HG03442 (cell line): ENCODE measurements around the gene CHSY1.
"Not testable (repeated sequence)": the region's sequence is repeated elsewhere in the genome, so short reads cannot be mapped to it uniquely, and the experiment has no call there.

Source experiments
- ATAC-seq: cut with Tn5 transposase; IDR thresholded peaks from one replicate; pipeline ENCODE4 v1.9.1; 2021; ENCODE audit warnings: mild to moderate bottlenecking, moderate library complexity; ENCODE audit not compliant: unreplicated experiment

The CHSY1 gene

DNA sequence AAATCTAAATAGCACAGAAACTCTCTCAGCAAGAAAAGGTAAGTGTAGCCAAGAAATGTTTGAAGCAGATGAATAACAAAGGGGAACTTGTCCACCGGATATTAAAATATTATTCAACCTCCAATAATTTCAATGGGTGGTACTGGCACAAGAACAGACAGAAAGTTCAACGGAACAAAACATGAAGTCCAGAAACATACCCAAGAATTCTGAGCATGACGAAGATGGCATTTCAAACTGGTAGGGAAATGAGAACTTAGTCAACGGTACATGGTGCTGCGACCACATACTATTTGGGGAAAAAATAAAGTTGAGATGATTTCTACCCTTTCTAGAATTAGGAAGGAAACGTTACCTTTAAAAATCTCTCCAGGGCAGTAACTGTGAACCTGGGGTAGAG is 5.5 kb downstream of the CHSY1 start:
- ATAC-seq = no peak

DNA sequence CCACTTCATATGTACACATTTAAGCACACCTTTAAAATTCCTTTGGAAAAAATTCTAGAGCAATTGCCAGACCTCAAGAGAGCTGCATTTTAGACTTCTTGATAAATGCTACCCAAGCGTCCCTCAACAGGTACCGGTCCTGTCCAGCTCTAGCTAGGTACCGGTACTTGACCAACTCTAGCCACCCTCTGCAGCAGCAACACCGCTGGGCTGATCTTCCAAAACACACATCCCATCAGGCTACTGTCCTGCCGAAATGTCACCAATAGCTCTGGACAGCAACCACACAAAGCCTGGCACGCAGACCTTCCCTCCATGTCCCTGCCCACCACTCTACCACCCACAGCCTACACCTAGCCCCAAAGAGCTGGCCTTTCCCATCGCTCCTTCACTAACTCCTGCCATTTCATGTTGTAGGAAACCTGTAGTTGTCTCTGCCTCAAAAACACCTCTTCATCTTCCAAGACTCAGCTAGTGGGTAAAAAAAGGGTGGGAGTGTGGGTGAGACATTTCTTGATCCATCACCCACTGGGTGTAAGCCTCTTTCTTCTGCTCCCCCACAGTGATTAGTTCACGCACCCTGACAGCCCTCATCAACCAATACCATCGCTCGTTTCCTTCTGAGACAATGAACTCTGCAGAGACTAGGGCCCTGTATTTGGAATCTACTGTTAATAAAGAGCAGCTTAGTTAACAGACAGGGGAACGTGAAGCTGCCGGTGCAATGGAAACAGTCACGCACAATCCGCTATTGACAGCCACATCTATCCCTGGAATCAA is 6.8 kb downstream of the CHSY1 start:
- ATAC-seq = no peak

DNA sequence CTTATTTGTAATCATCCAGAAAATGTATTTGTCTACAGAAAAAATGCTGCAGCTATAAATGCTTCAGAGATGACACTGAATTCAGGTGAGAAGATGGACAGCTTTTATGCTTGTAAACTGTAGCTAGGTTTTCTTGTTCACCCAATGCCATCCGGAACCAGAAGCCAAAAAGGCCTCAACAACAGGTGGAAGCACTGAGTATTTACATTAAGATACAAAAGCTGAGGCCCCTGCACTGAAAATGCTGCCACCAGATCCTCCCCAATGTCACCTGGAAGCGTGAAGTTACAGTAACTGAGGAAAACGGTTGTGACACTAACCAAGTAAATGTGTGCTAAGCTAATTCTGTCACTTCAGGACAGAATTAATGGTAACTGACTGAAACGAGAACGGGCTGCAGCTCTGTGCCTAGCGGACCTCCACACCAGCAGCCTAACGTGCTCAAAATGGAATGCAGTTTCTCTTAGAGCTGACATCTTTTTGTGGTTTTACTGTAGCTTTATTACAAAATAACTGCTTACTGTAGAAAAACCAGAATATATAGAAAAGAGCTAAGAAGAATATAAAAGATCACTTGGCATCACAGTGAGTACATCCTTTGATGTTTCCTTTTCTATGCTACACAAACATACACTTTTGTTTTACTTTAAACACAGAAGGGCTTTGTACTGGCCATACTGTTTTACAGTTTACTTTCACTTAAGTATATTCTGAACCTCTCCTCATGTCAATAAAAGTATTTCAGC is 7.6 kb downstream of the CHSY1 start:
- ATAC-seq = no peak

DNA sequence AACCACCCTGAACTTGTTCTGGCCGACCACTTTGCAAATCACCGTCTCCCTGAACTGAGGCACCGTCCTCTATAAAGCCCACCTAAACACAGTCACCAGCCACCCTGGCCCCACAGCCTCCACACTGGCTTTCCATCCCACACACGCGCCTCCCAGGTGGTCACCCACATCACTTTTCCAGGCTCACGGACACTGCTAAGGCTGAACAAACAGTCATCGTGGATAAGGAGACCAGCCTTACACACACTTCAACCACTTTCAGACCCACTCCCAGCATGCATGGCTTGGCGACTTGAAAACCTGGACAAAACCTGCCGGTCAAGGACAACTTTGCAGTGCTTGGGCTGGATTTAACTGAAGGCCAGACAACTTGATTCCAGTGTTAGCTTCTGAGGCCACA is 8.4 kb downstream of the CHSY1 start:
- ATAC-seq = no peak

DNA sequence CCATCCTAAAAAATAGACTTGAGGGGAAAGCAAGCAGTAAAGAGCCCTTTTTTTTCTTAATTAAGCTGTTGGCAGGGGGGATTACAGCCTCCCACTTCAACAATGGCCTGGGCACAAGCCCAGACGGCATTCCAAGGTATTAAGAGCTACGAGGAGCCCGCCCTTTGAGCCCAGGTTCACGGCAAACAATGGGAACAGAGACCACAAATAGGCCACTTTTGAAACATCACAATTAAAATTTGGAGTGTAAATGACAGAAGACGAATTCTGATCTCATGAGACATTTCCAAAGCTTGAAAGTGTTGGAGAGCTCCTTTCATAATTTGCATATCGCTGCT is 8.9 kb downstream of the CHSY1 start:
- ATAC-seq = no peak

DNA sequence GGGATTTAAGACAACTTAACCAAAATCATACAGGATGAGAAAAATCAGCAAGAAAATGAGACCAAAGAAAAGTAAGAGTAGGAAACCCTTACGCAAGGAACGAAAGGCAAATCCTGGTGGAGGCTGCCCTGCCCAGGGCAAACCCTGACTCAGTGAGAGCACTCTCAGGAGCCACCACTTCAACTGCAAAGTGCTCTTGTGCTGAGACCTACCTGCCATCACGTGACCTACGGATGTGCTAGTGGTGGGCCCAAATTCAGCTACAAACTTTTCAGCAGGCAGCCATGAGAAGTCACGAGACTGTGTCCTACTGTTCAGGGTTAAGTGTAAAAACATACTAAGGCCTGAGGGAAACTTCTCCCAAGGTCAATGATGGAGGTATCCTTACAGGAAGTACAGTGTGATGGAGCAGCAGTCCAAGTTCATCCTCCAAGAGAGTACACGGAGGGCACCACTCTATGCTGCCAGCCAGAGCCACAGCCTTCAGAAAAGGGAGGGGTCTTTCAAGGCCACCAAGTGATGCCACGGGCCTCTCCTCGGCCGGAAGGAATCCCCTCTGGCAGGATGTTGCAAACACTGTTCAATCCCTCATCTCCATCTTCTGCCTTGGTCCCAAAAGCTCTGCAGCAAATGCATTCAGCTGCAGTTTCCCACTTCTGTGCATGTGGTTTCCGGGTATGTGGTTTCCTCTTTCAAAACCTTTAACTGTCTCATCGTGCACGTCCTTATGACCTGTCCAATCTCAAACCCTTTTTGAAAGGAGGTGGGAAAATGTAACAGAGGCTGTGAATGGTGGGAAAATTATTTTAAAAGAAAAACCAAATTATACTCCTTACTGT is 9.5 kb downstream of the CHSY1 start:
- peak; percentile 80 for ATAC-seq

DNA sequence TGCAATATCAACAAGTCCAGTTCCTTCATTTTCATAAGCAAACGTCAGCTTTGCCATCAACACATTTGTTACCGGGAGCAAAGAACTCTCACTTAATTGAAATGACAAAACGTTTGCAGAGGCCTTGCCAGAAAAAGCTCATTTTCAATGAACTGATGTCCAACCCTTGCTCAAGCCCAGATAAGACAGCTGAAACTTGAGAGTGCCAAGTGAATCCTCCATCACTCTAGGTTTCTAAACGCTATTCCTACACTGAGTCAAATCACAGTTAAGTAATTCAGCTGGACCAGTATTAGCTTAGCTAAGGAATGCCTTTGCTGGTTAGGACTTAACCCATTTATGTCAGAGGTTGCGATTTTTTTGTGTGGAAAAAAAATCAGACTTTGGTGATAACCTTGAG is 11.5 kb downstream of the CHSY1 start:
- no peak for ATAC-seq

DNA sequence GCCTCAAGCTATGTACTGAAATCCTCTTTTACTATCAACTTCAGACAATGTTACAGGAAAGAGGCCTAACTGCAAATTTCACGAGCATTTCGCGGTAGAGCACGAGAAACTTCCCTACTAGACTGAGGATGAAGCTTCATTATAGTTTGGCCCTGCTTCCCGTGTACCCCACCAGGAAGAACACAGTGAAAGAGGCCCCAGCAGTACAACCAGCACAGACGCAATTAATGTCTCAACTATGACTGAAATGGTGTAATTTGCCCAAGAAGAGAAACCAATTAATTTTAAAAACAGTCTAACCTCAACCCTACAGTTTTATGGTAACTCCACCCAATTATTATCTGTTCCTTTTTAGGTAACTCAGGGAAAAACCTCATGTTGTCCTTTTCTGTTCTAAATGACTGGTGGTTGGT is 12.1 kb downstream of the CHSY1 start:
- no peak for ATAC-seq

DNA sequence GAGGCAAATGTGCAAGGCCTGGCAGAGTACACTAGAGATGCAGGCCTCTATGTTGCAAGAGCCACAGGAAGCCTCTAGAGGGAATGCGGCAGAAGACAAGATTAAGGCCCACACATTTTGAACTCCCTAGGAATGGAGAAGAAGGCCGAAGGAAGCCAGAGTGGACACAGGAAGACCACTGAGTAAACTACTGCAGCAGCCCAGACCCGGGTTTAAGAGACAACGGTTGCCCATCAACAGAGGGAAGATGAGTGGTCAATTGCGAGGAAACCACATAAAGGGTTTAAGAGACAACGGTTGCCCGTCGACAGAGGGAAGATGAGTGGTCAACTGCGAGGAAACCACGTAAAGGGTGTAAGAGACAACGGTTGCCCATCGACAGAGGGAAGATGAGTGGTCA is 14.6 kb downstream of the CHSY1 start:
- no peak for ATAC-seq

DNA sequence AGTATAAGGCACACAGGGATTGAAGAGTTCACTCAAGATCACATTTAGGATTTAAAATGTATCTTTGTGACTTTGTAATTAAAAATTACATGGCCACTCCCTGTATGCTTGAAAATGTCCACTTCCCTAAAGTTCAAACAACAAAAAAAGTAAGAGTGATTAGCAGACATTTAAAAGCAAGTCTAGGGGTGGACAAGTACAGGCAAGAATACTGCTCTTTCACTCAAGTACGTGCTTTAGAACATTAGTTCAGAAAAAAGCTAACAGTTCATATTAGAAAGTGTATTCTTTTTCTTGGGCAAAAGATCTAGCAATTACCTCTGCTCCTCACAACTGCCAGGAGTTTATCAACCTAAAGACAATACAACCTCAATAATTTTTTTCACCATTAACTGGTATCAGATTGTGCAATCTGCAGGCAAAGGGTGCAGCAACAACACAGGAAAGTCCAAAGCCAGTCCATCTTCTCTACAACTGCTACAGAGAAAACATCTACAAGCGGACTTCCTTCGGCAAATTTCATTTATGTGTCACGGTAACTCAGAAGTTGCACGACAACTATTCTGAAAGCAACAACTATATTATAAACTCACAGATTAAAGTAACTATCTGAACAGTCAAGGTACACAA is 18.1 kb downstream of the CHSY1 start:
- no peak for ATAC-seq

DNA sequence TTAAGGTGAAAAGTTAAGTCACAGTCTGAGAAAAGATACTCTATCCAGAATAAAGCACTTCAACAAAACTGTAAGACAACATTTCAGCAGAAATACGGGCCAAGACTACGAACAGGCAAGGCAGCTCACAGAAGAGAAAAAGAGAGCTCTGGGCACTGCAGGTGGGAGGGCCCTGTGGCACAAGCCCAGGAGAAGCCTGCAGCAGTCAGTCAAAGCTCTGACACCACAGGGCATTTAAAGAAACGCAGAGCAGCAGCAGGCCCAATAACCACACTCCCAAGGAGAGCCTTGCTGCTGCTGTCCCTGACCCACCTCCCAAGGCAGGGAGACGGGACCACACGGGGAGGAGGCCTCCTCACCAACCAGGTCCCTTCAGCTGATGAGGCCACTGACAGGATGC is 19.2 kb downstream of the CHSY1 start:
- no peak for ATAC-seq

DNA sequence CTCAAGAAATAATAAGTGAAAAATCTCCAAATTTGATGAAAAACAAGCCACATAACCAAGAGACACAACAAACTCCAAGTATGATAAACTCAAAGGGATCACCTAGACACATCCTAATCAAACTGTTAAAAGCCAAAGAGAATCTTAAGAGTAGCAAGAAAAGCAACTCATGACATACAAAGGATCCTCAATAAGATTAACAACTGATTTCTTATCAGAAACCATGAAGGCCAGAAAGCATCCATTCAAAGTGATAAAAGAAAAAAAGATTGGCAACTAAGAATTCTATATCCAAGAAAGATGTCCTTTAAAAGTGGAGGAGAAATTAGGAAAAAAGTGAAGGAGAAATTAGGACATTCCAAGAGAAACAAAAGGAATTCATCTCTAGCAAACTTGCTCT is 23.5 kb downstream of the CHSY1 start:
- no peak for ATAC-seq

DNA sequence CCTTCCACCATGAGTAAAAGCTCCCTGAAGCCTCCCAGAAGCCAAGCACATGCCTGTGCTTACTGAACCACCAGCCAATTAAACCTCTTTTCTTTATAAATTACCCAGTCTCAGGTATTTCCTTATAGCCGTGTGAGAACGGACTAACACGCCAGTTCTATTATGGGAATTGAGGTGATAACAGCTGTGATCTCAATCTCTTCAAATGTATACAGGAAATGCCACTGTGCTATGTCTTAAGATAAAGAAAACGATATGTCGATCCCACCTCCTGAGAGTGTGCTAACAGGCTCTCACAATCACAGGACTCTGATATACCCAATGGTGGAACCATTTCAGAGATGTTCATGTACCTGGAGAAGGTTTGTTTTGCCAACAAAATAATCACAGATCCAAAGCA is 26.2 kb downstream of the CHSY1 start:
- ATAC-seq = no peak

DNA sequence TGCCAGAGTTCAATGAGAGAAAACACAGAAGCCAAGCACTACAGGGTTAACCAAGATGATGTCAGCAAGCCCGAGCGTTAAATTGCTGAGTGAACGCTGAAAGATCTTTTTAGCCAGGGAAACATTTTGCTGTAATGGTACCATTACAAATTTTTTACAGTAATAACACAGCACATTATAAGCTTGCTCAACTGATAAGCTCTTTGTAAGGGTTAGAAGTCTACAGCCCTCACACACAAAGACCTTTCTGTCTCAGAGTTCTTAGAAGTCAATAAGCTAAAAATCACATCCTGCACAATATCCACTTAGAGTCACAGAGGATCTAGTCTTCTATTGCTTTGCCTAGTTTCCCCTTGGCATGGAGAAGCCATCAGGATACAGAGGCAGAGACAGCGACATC is 29.9 kb downstream of the CHSY1 start:
- ATAC-seq = no peak

DNA sequence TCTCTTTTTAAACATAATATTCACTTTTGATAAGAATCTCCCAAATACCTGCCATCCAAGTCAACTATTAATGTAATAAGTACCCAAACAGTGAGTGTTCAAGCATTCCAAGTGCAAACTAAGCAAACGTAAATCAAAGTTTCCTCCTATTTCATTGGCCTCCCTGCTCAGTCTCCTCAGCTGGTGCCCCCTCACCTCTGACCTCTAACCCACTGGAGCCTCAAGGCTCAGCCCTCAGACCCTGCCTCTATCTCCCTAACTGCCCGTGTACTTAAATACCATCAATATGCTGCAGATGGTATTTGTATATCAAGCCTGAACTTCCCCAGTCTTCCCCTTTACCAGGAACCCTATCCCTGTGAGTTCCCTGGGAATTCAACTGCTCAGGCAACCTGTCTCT is 31.8 kb downstream of the CHSY1 start:
- no peak for ATAC-seq

DNA sequence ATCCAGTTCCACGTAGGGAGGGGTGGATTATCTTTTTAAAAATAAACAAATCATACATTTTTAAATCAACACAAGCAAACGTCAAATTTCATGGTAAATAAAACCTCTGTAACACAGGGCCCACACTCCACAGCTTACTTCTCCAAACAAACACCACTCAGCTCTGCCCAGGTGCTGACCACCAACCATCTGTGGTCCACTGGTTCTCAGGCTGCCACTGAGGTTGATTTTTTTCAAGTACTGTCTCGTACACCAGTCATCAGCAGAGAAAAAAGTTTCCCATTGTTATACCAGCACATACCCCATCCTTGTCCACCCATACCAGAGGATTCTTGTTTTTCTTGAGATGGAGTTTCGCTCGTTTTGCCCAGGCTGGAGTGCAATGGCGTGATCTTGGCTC is 32.4 kb downstream of the CHSY1 start:
- no peak for ATAC-seq

DNA sequence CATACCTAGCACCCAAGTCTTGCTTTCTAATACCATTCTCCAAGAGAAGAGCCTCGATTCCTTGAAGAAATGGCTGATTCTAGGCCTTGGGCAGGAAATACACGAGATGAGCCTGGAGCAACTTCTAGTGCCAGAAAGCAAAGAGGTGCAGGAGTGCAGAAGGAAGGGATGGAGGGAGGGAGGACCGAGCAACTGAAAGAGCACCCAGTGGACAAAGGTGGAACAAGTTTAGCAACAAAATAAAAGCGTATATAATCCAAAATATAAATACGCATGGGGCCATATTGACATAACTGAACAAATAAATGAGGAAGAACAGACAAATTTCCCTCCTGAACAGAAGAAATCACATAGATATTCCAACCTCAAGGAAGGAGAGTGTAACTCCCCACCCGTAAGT is 34.4 kb downstream of the CHSY1 start:
- ATAC-seq = no peak

DNA sequence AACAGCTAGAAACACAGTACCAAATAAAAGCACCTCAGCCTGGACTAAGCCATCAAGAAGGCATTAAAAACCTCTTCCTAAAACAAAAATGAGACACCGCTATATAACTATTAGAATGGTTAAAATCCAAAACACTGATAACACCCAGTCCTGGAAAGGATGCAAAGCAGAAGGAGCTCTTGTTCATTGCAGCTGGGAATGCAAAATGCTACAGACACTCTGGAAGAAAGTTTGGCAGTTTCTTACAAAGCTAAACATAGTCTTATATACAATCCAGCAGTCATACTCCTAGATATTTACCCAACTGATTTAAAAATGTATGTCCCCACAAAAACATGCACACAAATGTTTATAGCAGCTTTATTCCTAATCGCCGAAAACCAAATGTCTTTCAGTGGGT is 35.7 kb downstream of the CHSY1 start:
- ATAC-seq = no peak

DNA sequence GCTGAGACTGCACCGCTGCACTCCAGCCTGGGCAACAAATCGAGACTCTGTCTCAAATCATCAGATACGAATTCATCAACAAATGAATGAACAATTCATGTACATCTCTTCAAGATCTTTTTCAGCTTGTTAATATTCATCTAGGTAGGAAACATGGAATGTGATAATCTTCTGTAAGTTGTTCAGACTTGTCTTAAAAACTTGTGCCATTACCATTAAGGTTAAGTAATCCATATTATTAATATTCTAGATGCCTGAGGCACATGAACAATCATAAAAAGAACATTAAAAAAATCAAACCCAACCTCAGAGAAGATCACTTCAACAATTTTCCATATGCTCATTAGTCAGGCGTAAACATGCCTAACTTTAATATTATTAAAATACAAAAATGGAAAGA is 36.2 kb downstream of the CHSY1 start:
- ATAC-seq = no peak

DNA sequence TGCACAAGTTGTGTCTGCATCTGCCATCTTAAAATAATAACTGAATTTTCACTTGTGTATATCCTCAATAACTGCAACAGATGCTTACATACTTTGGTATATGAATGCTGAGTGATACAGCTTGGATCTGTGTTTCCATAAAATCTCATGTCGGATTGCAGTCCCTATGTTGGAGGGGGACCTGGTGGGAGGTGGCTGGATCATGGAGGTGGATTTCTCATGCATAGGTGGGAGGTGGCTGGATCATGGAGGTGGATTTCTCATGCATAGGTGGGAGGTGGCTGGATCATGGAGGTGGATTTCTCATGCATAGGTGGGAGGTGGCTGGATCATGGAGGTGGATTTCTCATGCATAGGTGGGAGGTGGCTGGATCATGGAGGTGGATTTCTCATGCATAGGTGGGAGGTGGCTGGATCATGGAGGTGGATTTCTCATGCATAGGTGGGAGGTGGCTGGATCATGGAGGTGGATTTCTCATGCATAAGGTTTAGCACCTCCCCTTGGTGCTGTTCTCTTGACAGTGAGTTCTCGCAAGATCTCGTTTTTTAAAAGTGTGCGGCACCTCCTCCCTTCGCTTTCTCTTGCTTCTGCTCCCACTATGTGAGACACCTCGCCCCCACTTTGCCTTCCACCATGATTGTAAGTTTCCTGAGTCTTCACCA is 37.3 kb downstream of the CHSY1 start:
- ATAC-seq = not testable (repeated sequence)

DNA sequence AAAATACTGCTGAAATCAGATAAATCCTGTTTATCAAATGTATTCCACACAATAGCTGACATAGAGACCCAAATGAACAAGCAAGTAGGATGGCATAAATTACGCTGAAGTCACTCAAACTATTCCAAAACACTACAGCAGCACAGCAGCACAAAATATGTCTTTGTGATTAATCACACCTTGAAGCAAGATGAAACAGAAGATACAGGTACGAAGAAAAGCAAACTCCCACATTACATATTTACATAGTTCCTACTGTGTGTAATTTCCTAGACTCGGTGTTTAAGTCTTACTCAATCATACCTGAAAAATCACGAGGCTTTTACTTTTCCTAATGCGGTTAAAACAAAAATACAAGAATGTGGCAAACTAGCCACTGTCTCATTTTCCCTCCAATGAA is 38.3 kb downstream of the CHSY1 start:
- ATAC-seq = no peak
